ENCODE data around the gene COBL.

Gene COBL

DNA sequence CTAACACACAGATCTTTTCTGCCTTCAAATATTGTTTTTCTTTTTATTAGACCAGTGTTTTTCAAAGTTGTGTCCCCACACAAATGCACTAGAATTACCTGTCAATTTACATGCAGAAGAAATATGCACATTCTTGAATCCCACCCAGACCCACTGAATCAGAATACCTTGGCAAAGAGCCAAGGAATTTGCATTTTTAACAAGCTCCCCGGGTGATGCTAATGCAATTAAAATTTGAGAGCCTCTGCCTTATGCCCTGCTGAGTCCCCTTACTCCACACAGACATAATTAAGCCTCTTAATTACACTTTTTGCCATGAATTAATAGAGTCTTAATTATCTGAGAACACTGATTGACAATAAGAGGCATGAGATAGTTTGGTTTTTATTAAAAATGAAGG is 332.8 kb downstream of the COBL start:
- ATAC-seq (ENCODE audit: low read depth), result no peak
- H3K27me3 ChIP-seq (ENCODE audit: insufficient read depth, poor library complexity, severe bottlenecking), result no peaks in the 10 kb centered on the region
- no peaks in the 10 kb centered on the region for H3K36me3 ChIP-seq (ENCODE audit: low read depth)
- no peaks in the 10 kb centered on the region for H3K9me3 ChIP-seq (ENCODE audit: severe bottlenecking)
- no peak overlapping the region for H3K4me3 ChIP-seq (ENCODE audit: severe bottlenecking)
- H3K4me1 ChIP-seq (ENCODE audit: insufficient read depth, poor library complexity, severe bottlenecking), result no peaks in the 10 kb centered on the region
- DNase-seq (ENCODE audit: low spot score), result no peak
- TF ChIP-seq, protein P1, sequence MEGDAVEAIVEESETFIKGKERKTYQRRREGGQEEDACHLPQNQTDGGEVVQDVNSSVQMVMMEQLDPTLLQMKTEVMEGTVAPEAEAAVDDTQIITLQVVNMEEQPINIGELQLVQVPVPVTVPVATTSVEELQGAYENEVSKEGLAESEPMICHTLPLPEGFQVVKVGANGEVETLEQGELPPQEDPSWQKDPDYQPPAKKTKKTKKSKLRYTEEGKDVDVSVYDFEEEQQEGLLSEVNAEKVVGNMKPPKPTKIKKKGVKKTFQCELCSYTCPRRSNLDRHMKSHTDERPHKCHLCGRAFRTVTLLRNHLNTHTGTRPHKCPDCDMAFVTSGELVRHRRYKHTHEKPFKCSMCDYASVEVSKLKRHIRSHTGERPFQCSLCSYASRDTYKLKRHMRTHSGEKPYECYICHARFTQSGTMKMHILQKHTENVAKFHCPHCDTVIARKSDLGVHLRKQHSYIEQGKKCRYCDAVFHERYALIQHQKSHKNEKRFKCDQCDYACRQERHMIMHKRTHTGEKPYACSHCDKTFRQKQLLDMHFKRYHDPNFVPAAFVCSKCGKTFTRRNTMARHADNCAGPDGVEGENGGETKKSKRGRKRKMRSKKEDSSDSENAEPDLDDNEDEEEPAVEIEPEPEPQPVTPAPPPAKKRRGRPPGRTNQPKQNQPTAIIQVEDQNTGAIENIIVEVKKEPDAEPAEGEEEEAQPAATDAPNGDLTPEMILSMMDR (IDR thresholded peaks at IDR 0.05; ENCODE audit: poor library complexity, severe bottlenecking), result no peak
- H3K27ac ChIP-seq (ENCODE audit: poor library complexity, severe bottlenecking), result no peak overlapping the region

DNA sequence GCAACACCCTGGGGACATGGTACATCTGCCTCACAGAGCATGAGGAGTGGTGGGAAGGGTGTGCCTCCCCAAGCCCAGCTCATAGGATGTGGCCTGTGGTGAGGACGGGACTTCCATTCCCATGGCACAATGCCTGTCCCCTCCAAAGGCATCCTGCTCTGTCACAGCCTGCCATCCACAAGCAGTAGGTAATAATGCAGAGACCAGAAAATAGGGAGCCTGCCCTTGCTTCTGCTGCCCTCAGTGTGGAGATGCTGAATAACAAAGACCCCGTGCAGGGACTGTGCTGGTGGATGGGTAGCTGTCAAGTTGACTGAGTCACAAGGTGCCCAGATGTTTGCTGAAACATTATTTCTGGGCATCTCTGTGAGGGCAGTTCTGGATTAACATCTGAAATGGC is 334.0 kb downstream of the COBL start:
- H3K27ac ChIP-seq (ENCODE audit: poor library complexity, severe bottlenecking), result no peak overlapping the region
- DNase-seq (ENCODE audit: low spot score) (no peak), ATAC-seq (ENCODE audit: low read depth) (no peak)
- no peak overlapping the region for H3K4me3 ChIP-seq (ENCODE audit: severe bottlenecking)
- TF ChIP-seq, protein P1 (IDR thresholded peaks at IDR 0.05; ENCODE audit: poor library complexity, severe bottlenecking), result peak; percentile 14
- no peaks in the 10 kb centered on the region for H3K9me3 ChIP-seq (ENCODE audit: severe bottlenecking)
- no peaks in the 10 kb centered on the region for H3K36me3 ChIP-seq (ENCODE audit: low read depth)
- H3K27me3 ChIP-seq (ENCODE audit: insufficient read depth, poor library complexity, severe bottlenecking), result no peaks in the 10 kb centered on the region
- H3K4me1 ChIP-seq (ENCODE audit: insufficient read depth, poor library complexity, severe bottlenecking), result no peaks in the 10 kb centered on the region

DNA sequence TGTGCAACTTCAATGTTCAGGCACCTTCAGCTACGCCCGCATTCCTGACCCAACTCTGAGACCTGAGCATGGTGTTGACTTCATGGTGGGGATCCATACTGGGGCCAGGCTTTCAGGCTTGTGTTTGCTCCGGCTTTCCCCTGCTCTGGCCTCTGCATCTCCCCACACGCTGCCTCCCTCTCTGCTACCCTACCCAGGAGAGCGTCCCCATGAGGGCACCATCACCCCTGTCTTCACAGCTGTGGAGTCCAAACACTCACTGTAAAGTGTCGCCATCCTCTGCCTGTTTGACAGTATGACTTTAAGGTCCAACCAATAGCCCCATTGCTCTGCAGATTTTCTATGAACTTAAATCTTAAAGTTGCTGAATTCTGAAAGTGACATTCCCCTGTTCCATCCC is 334.9 kb downstream of the COBL start:
- DNase-seq (ENCODE audit: low spot score) (no peak), ATAC-seq (ENCODE audit: low read depth) (no peak)
- H3K4me1 ChIP-seq (ENCODE audit: insufficient read depth, poor library complexity, severe bottlenecking), result no peaks in the 10 kb centered on the region
- H3K9me3 ChIP-seq (ENCODE audit: severe bottlenecking), result no peaks in the 10 kb centered on the region
- H3K27ac ChIP-seq (ENCODE audit: poor library complexity, severe bottlenecking), result no peak overlapping the region
- TF ChIP-seq, protein P1 (IDR thresholded peaks at IDR 0.05; ENCODE audit: poor library complexity, severe bottlenecking), result no peak
- no peaks in the 10 kb centered on the region for H3K36me3 ChIP-seq (ENCODE audit: low read depth)
- no peak overlapping the region for H3K4me3 ChIP-seq (ENCODE audit: severe bottlenecking)
- no peaks in the 10 kb centered on the region for H3K27me3 ChIP-seq (ENCODE audit: insufficient read depth, poor library complexity, severe bottlenecking)

DNA sequence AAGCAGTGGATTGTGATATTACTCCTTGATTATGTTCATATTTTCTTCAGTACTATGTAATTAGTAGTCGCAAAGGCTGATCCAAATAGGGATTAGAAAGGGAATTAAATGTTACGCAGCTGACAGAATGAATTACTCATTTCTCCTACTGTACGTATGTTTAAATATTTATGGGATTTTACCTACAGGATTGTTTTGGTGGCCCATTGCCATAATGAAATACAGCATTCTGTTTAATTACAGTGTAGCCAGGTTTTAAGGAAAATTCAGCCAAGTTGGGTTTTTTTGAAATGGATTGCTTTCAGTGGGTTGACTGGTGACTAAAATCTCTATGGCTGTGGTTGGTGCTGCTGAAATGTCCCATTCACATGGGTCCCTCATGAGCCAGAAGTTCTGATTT is 336.2 kb downstream of the COBL start:
- ATAC-seq (ENCODE audit: low read depth), result no peak
- no peaks in the 10 kb centered on the region for H3K36me3 ChIP-seq (ENCODE audit: low read depth)

DNA sequence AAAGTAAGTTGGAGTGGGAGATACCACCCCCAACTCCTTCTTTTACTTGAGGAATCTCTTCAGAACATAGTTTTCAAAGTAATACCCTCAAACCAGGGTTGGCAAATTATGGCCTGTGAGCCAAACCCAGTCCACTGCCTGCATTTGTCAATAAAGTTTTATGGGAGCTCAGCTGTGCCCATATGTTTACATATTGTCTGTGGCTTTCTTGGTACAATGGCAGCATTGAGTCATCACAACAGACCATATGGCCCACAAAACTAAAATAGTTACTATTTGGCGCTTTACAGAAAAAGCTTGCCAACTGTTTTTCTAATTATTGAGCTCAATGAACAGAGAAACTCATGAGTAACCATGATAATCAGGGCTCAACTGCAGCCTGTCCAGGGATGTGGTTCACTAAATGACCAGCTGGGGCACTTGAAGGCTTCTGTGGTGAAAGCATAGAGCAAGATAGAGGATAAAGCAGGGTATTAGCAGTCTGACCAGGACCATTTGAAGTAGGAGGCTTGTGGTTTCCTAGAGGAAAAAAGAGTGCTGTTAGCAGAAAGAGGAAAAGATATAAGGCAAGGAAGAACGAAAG is 337.9 kb downstream of the COBL start:
- DNase-seq (ENCODE audit: low spot score) (no peak), ATAC-seq (ENCODE audit: low read depth) (no peak)
- H3K36me3 ChIP-seq (ENCODE audit: low read depth), result no peaks in the 10 kb centered on the region
- H3K9me3 ChIP-seq (ENCODE audit: severe bottlenecking), result no peaks in the 10 kb centered on the region
- TF ChIP-seq, protein P1 (IDR thresholded peaks at IDR 0.05; ENCODE audit: poor library complexity, severe bottlenecking), result no peak
- no peaks in the 10 kb centered on the region for H3K4me1 ChIP-seq (ENCODE audit: insufficient read depth, poor library complexity, severe bottlenecking)
- H3K27ac ChIP-seq (ENCODE audit: poor library complexity, severe bottlenecking), result no peak overlapping the region
- no peaks in the 10 kb centered on the region for H3K27me3 ChIP-seq (ENCODE audit: insufficient read depth, poor library complexity, severe bottlenecking)
- H3K4me3 ChIP-seq (ENCODE audit: severe bottlenecking), result no peak overlapping the region

More for the DNA sequence above, 336.2 kb downstream of the COBL start:
- no peak for DNase-seq (ENCODE audit: low spot score)
- no peaks in the 10 kb centered on the region for H3K4me1 ChIP-seq (ENCODE audit: insufficient read depth, poor library complexity, severe bottlenecking)
- no peak overlapping the region for H3K27ac ChIP-seq (ENCODE audit: poor library complexity, severe bottlenecking)
- TF ChIP-seq, protein P1 (IDR thresholded peaks at IDR 0.05; ENCODE audit: poor library complexity, severe bottlenecking), result no peak
- no peak overlapping the region for H3K4me3 ChIP-seq (ENCODE audit: severe bottlenecking)
- no peaks in the 10 kb centered on the region for H3K27me3 ChIP-seq (ENCODE audit: insufficient read depth, poor library complexity, severe bottlenecking)
- no peaks in the 10 kb centered on the region for H3K9me3 ChIP-seq (ENCODE audit: severe bottlenecking)
